Thoracic aorta (tissue), 2 donors: ENCODE measurements around the gene SYF2. TPM values are rescaled to one million over a fixed set of nuclear protein-coding genes. Genes with fewer than 3 reads are reported as not detected.
A peak's percentile ranks its signal among the peaks of the same experiment; 100 is the strongest.

Experiments used
- ATAC-seq: fragments of 150-250 bp; one replicate; pipeline ENCODE4 v1.8.0; 2017; ENCODE audit warnings: low read depth; ENCODE audit not compliant: insufficient number of reproducible peaks, low FRiP score
- DNase-seq: peaks from one replicate; pipeline ENCODE4 v3.0.0-alpha.2; 2020; ENCODE audit warnings: low spot score
- H3K27ac ChIP-seq, 2 donors: fragments of 200-600 bp; sonication (generic); 1 replicate in 1 of 2; 2 replicates in 1 of 2; pipeline ENCODE4 v1.5.1; 2016; ENCODE audit warnings: mild to moderate bottlenecking in 2 of 2, moderate library complexity in 2 of 2
- H3K27me3 ChIP-seq: fragments of 200-600 bp; sonication (generic); replicated peaks from 2 replicates; pipeline ENCODE4 v1.6.0; 2016; ENCODE audit warnings: mild to moderate bottlenecking; ENCODE audit not compliant: insufficient read depth
- H3K36me3 ChIP-seq: fragments of 200-600 bp; sonication (generic); one replicate; pipeline ENCODE4 v1.5.1; 2016
- H3K4me1 ChIP-seq, 2 donors: fragments of 200-600 bp; sonication (generic); 1 replicate in 1 of 2; 2 replicates in 1 of 2; pipeline versions ENCODE4 v1.5.1 to v1.6.0; 2016; ENCODE audit warnings: low read depth in 2 of 2, mild to moderate bottlenecking in 1 of 2; ENCODE audit not compliant: control insufficient read depth in 1 of 2
- H3K4me3 ChIP-seq: fragments of 200-600 bp; sonication (generic); 2 replicates; pipeline ENCODE4 v1.5.1; 2016; ENCODE audit warnings: mild to moderate bottlenecking
- H3K9me3 ChIP-seq: fragments of 200-600 bp; sonication (generic); 2 replicates; pipeline ENCODE4 v1.5.1; 2016
- total RNA-seq, 2 donors: library from RNA; depleted of rRNA; stranded (reverse); fragments of >200 nt; gene quantifications; one replicate each; pipeline versions ENCODE4 v1.1.0 to v1.2.3, GENCODE V29; 2016
- TF ChIP-seq, protein P1 (sequence below): fragments of 200-600 bp; sonication (generic); IDR thresholded peaks from one replicate; pipeline ENCODE4 v1.5.1; 2019; ENCODE audit warnings: antibody characterized with exemption

Gene SYF2
- total RNA-seq, 2 donors from 2014 or later, result 34.9 to 53.9 TPM

DNA sequence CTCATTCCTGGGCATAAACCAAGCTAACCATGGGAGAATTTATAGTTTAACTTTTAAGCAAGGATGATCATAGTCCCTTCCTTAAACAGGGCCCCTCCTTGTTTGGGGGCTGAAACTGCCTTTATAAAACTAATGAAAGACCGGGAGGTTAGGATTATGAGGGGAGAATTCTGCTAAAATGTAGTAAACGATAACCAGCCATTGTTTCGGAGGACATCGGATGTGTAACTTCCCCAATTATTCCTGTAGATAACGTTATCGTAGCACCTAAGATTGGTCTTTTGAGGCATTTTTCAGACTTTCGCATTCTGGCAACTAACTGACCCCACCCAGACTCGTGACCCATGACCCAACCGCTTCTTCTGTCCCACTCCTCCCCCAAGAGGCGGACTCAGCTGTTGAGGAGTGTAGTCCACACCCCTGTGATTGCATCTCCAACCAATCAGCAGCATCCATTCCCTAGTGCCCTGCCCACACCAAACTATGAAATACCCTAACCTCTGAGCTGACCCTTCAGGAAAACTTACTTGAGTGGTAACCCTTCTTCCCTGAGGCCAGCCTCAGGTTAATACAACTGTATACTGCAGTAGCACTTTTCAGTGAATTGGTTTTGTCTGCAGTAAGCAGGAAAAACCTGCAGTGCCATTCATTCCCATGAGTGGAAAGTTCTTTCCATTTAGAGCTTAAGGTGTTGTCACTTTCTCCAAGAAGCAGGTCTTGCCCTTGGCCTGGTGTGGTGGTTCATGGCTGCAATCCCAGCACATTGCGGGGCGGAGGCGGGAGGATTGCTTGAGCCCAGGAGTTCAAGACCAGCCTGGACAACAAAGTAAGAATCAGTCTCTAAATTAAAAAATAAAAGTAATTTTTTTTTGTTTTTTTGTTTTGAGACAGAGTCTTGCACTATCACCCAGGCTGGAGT, 823 bp upstream of the SYF2 start:
- H3K27ac ChIP-seq, result peak overlapping the region; percentile 85 to 94
- peaks cover 15 to 23% of the 10 kb centered on the region in 2 donors for H3K4me1 ChIP-seq
- peak overlapping the region; percentile 83 for H3K4me3 ChIP-seq
- H3K36me3 ChIP-seq, result peaks cover 17% of the 10 kb centered on the region
- ATAC-seq (peak; percentile 48), DNase-seq (peak; percentile 71)
- TF ChIP-seq, protein P1, sequence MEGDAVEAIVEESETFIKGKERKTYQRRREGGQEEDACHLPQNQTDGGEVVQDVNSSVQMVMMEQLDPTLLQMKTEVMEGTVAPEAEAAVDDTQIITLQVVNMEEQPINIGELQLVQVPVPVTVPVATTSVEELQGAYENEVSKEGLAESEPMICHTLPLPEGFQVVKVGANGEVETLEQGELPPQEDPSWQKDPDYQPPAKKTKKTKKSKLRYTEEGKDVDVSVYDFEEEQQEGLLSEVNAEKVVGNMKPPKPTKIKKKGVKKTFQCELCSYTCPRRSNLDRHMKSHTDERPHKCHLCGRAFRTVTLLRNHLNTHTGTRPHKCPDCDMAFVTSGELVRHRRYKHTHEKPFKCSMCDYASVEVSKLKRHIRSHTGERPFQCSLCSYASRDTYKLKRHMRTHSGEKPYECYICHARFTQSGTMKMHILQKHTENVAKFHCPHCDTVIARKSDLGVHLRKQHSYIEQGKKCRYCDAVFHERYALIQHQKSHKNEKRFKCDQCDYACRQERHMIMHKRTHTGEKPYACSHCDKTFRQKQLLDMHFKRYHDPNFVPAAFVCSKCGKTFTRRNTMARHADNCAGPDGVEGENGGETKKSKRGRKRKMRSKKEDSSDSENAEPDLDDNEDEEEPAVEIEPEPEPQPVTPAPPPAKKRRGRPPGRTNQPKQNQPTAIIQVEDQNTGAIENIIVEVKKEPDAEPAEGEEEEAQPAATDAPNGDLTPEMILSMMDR, result no peak
- H3K9me3 ChIP-seq, result no peaks in the 10 kb centered on the region
- H3K27me3 ChIP-seq, result no peaks in the 10 kb centered on the region

DNA sequence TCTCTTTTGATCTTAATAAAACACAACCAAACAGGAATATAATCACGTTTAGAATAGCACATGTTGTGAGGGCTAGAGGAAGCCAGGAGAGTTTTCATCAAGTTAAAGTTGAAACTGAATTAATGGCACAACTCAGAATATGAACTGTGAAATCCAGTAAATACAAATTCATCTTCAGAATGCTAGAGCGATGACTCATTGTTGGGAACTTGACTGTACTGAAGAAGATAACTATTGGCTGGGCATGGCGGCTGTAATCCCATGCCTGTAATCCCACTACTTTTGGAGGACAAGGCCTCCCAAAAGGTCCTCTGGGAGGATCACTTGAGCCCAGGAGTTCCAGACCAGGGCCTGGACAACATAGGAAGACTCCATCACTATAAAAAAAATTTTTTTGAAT, 8.8 kb downstream of the SYF2 start:
- H3K4me1 ChIP-seq, result no peaks in the 10 kb centered on the region
- H3K4me3 ChIP-seq, result no peak overlapping the region
- TF ChIP-seq, protein P1, result no peak
- no peak overlapping the region for H3K27ac ChIP-seq
- no peaks in the 10 kb centered on the region for H3K27me3 ChIP-seq
- no peak for DNase-seq
- no peaks in the 10 kb centered on the region for H3K9me3 ChIP-seq
- H3K36me3 ChIP-seq, result peaks cover 60% of the 10 kb centered on the region
- ATAC-seq, result no peak

DNA sequence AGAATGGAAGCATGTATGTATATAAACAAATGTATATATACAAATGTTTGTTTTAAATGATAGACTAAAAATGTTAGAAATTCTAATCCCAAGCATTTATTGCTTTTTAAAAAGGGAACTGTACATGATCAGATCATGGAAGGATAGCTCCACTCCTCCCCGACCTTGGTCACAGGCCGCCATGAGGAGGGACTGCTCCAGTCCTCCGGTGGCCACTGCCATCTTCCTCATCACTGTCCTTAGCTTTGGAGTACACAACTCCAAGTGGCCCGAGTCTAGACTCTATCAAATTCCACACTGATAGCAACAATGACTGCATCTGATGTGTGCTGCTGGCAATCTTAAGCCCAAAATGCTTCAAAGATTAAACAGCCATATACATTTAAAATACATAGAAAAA, 9.7 kb downstream of the SYF2 start:
- ATAC-seq (no peak), DNase-seq (no peak)
- no peaks in the 10 kb centered on the region for H3K4me1 ChIP-seq
- H3K27ac ChIP-seq, result no peak overlapping the region
- no peaks in the 10 kb centered on the region for H3K27me3 ChIP-seq
- H3K9me3 ChIP-seq, result no peaks in the 10 kb centered on the region
- H3K36me3 ChIP-seq, result peaks cover 52% of the 10 kb centered on the region
- TF ChIP-seq, protein P1, result no peak
- H3K4me3 ChIP-seq, result no peak overlapping the region

DNA sequence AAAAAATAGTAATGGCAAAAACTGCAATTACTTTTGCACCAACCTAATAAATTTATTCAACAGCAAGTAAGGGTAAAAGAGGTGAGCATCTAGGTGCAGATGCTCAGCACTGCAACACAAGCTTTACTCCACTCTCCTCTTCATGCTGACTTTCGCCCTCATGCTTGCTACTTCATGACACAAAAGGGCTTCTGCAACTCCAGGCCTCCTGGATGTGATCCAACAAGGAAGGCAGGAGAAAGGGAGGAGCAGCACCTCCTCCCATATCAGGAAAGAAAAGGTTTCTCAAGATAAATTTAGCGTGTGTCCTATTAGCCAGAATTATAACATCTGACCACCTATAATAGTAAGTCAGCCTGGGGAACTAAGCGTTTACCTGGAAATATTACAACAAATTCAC, 11.6 kb downstream of the SYF2 start:
- Histone ChIP-seq H3K9me3 (no peaks in the 10 kb centered on the region), H3K27me3 (no peaks in the 10 kb centered on the region), H3K4me3 (no peak overlapping the region), H3K36me3 (peaks cover 41% of the 10 kb centered on the region), H3K4me1 (no peaks in the 10 kb centered on the region), H3K27ac (no peak overlapping the region)
- TF ChIP-seq, protein P1, result no peak
- ATAC-seq, result no peak
- no peak for DNase-seq

DNA sequence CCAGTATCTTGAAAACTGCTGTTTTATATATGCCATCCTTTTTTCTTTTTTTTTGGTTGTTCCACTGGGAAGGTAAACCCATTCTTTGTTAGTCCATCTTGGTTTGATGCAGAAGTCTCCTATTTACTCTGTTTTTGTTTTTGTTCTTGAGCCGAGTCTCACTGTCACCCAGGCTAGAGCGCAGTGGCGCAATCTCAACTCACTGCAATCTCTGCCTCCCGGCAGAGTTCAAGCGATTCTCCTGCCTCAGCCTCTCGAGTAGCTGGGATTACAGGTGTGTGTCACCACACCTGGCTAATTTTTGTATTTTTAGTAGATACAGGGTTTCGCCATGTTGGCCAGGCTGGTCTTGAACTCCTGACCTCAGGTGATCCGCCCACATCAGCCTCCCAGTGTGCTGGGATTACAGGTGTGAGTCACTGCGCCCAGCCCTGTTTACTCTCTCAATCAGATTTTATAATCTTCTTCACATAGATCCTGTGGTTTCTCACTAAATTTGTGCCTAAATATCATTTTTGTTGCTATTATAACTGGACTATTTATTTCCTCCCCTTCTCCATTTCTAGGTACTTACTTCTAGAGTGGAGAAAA, 12.5 kb downstream of the SYF2 start:
- no peak for DNase-seq
- Histone ChIP-seq H3K27me3 (no peaks in the 10 kb centered on the region), H3K36me3 (peaks cover 35% of the 10 kb centered on the region)

More for the DNA sequence above, 12.5 kb downstream of the SYF2 start:
- no peak for ATAC-seq
- Histone ChIP-seq H3K27ac (no peak overlapping the region), H3K4me1 (no peaks in the 10 kb centered on the region), H3K9me3 (no peaks in the 10 kb centered on the region), H3K4me3 (no peak overlapping the region)
- TF ChIP-seq, protein P1, result no peak
